Measurements from ENCODE around the gene CAMKK2.

Gene CAMKK2

DNA sequence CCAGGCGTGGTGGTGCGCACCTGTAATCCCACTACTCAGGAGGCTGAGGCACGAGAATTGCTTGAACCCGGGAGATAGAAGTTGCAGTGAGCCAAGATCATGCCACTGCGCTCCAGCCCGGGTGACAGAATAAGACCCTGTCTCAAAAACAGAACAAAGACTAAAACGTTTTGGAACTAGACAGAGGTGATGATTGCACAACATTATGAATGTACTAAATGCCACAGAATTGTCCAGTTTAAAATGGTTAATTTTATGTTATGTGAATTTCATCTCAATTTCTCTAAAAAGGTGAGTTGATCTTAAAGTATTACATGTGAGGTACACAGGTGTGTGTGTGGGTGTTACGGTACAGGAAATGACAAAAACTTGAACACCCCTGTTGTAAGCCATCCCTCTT, 70.1 kb downstream of the CAMKK2 start:
- DNase-seq, result no peak
- no peak overlapping the region for H3K4me2 ChIP-seq (ENCODE audit: insufficient read depth, low read length)
- H3K27ac ChIP-seq (ENCODE audit: low read length), result no peak overlapping the region
- no peaks in the 10 kb centered on the region for H4K20me1 ChIP-seq (ENCODE audit: insufficient read depth, low read length)
- TF ChIP-seq, protein P1, sequence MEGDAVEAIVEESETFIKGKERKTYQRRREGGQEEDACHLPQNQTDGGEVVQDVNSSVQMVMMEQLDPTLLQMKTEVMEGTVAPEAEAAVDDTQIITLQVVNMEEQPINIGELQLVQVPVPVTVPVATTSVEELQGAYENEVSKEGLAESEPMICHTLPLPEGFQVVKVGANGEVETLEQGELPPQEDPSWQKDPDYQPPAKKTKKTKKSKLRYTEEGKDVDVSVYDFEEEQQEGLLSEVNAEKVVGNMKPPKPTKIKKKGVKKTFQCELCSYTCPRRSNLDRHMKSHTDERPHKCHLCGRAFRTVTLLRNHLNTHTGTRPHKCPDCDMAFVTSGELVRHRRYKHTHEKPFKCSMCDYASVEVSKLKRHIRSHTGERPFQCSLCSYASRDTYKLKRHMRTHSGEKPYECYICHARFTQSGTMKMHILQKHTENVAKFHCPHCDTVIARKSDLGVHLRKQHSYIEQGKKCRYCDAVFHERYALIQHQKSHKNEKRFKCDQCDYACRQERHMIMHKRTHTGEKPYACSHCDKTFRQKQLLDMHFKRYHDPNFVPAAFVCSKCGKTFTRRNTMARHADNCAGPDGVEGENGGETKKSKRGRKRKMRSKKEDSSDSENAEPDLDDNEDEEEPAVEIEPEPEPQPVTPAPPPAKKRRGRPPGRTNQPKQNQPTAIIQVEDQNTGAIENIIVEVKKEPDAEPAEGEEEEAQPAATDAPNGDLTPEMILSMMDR (IDR thresholded peaks at IDR 0.05; ENCODE audit: borderline replicate concordance, extremely low read depth, low read length, poor library complexity, severe bottlenecking), result no peak
- TF ChIP-seq EZH2 (IDR thresholded peaks at IDR 0.05; ENCODE audit: borderline replicate concordance, low read depth, low read length, severe bottlenecking), result no peak
- no peaks in the 10 kb centered on the region for H3K27me3 ChIP-seq (ENCODE audit: insufficient read depth, low read length, poor library complexity)
- no peaks in the 10 kb centered on the region for H3K79me2 ChIP-seq (ENCODE audit: insufficient read depth, low read length)
- no peaks in the 10 kb centered on the region for H3K9me3 ChIP-seq (ENCODE audit: insufficient read depth, low read length, severe bottlenecking)
- peaks cover 22% of the 10 kb centered on the region for H3K36me3 ChIP-seq (ENCODE audit: insufficient read depth, low read length)
- no peaks in the 10 kb centered on the region for H3K4me1 ChIP-seq (ENCODE audit: insufficient read depth, low read length)
- no peak overlapping the region for H3K4me3 ChIP-seq (ENCODE audit: low read depth in 1 of 2, low read length in 2 of 2)
- no peak for ATAC-seq (ENCODE audit: insufficient read depth, low read depth)
- H3K9ac ChIP-seq (ENCODE audit: low read depth, low read length), result no peak overlapping the region
- no peak overlapping the region for H2AFZ ChIP-seq (ENCODE audit: low read depth, low read length)

DNA sequence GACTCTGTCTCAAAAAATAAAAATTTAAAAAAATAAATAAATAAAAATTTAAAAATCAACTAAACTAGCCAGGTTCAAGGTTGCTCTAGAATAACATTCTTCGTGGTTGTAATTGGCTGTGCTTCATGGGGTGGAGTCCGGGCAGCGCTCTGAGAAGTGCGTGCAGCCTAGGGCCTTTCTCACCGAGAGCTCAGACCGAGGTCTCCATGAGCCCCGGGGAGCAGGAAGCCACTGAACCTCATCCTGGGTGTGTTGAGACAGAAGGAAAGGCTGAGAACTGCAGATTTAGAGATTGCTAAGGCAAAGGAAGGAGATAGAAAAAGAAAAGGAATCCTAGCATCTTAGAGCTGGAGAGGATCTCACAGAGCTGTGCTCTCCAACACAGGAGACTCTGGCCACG, 71.9 kb downstream of the CAMKK2 start:
- no peak for DNase-seq
- Histone ChIP-seq H3K27me3 (ENCODE audit: insufficient read depth, low read length, poor library complexity) (no peaks in the 10 kb centered on the region), H3K4me2 (ENCODE audit: insufficient read depth, low read length) (no peak overlapping the region), H3K9ac (ENCODE audit: low read depth, low read length) (no peak overlapping the region), H3K79me2 (ENCODE audit: insufficient read depth, low read length) (no peaks in the 10 kb centered on the region), H3K4me1 (ENCODE audit: insufficient read depth, low read length) (no peaks in the 10 kb centered on the region), H3K9me3 (ENCODE audit: insufficient read depth, low read length, severe bottlenecking) (no peaks in the 10 kb centered on the region), H3K27ac (ENCODE audit: low read length) (no peak overlapping the region), H3K4me3 (ENCODE audit: low read depth in 1 of 2, low read length in 2 of 2) (no peak overlapping the region), H2AFZ (ENCODE audit: low read depth, low read length) (no peak overlapping the region), H4K20me1 (ENCODE audit: insufficient read depth, low read length) (no peaks in the 10 kb centered on the region), H3K36me3 (ENCODE audit: insufficient read depth, low read length) (peaks cover 22% of the 10 kb centered on the region)
- ATAC-seq (ENCODE audit: insufficient read depth, low read depth), result peak; percentile 37; the same call in 1 of the 3 replicates
- no peak for TF ChIP-seq EZH2 (IDR thresholded peaks at IDR 0.05; ENCODE audit: borderline replicate concordance, low read depth, low read length, severe bottlenecking)
- TF ChIP-seq, protein P1 (IDR thresholded peaks at IDR 0.05; ENCODE audit: borderline replicate concordance, extremely low read depth, low read length, poor library complexity, severe bottlenecking), result no peak

DNA sequence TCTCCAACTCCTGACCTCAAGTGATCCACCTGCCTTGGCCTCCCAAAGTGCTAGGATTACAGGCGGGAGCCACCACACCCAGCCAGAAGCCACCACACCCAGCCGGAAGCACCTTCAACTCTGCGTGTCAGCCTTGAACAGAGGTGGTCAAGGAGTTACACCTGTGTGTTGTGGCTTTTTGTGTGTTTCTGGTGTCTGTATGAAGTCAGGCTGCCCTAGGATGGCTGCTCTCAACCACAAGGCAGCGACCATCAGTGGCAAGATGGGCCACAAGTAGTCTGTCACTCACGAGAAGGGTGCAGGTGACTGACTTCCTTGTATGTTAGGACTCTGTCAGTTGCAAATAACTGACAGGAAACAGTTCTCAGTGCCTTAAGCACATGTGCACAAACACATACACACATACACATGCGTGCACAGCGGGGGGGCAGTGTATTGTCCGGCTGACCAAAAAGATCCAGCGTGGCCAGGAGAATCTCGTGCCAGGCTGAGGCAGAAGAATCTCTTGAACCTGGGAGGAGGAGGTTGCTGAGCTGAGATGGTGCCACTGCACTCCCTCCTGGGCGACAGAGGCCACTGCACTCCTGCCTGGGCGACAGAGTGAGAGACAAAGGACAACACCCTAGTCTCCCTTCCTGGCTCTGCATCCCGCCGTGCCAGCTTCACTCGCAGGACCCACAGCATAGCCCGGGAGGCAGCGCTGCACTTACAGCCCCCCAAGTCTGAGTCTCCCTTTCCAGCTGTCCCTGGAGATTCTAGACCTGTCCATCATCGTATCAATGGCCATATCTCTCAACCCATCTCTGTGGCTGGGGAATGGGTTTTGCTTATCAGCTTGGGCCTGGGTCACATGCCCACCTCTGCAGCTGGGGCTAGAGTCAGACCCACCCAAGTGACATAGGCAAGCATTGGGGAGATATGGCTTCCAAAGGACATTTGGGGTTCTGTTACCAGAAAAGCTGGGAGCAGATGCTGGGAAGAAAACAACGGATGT, 72.9 kb downstream of the CAMKK2 start:
- no peak for TF ChIP-seq EZH2 (IDR thresholded peaks at IDR 0.05; ENCODE audit: borderline replicate concordance, low read depth, low read length, severe bottlenecking)
- TF ChIP-seq, protein P1 (IDR thresholded peaks at IDR 0.05; ENCODE audit: borderline replicate concordance, extremely low read depth, low read length, poor library complexity, severe bottlenecking), result peak; percentile 46
- H4K20me1 ChIP-seq (ENCODE audit: insufficient read depth, low read length), result no peaks in the 10 kb centered on the region
- no peaks in the 10 kb centered on the region for H3K79me2 ChIP-seq (ENCODE audit: insufficient read depth, low read length)
- no peak overlapping the region for H3K9ac ChIP-seq (ENCODE audit: low read depth, low read length)
- H3K4me2 ChIP-seq (ENCODE audit: insufficient read depth, low read length), result no peak overlapping the region
- H3K4me3 ChIP-seq (ENCODE audit: low read depth in 1 of 2, low read length in 2 of 2), result no peak overlapping the region
- peak; percentile 24 for DNase-seq
- peaks cover 13% of the 10 kb centered on the region for H3K36me3 ChIP-seq (ENCODE audit: insufficient read depth, low read length)
- no peaks in the 10 kb centered on the region for H3K9me3 ChIP-seq (ENCODE audit: insufficient read depth, low read length, severe bottlenecking)
- no peak overlapping the region for H2AFZ ChIP-seq (ENCODE audit: low read depth, low read length)
- peak overlapping the region; percentile 8; the same call in 1 of the 2 replicates for H3K27ac ChIP-seq (ENCODE audit: low read length)
- no peaks in the 10 kb centered on the region for H3K27me3 ChIP-seq (ENCODE audit: insufficient read depth, low read length, poor library complexity)
- ATAC-seq (ENCODE audit: insufficient read depth, low read depth), result peak; percentile 62; the same call in 2 of the 3 replicates
- no peaks in the 10 kb centered on the region for H3K4me1 ChIP-seq (ENCODE audit: insufficient read depth, low read length)

Measured in DND-41 (cell line).